MCF 10A (cell line): ENCODE data around the gene SND1. TPM values are rescaled to one million over a fixed set of nuclear protein-coding genes. Genes with fewer than 3 reads are reported as not detected.

Experiments
- BruUV-seq: library from RNA; stranded (reverse); fragments of 400-500 nt; replicated peaks from 2 replicates; lab custom pipeline; 2021; lab: Mats Ljungman, UMichigan
- CTCF ChIA-PET: fragments of 300-600 bp; sonication (Branson Sonifier 250); formaldehyde crosslinking; extraction: SDS; loops from one replicate; lab custom pipeline; 2021; ENCODE audit warnings: antibody characterized with exemption, inconsistent platforms; lab: Yijun Ruan, JAX
- POLR2A ChIA-PET: fragments of 300-600, 350-650 bp; sonication (Branson Sonifier 250); formaldehyde crosslinking; extraction: SDS; loops from one replicate; lab custom pipeline; 2020; ENCODE audit warnings: antibody characterized with exemption, inconsistent platforms; lab: Yijun Ruan, JAX
- DNase-seq: peaks from one replicate; pipeline ENCODE4 v3.0.0-alpha.2; 2018; ENCODE audit not compliant: unreplicated experiment
- H3K27ac Mint-ChIP-seq: one replicate; pipeline ENCODE4 v1.8.0; 2022; ENCODE audit warnings: mild to moderate bottlenecking, low read depth, mixed read lengths; ENCODE audit not compliant: unreplicated experiment
- H3K27me3 Mint-ChIP-seq: one replicate; pipeline ENCODE4 v1.8.0; 2022; ENCODE audit warnings: mixed read lengths; ENCODE audit not compliant: insufficient read depth, unreplicated experiment
- H3K36me3 Mint-ChIP-seq: one replicate; pipeline ENCODE4 v1.8.0; 2022; ENCODE audit warnings: mild to moderate bottlenecking, moderate library complexity, mixed read lengths; ENCODE audit not compliant: insufficient read depth, unreplicated experiment
- H3K4me1 Mint-ChIP-seq: one replicate; pipeline ENCODE4 v1.8.0; 2022; ENCODE audit warnings: mixed read lengths; ENCODE audit not compliant: insufficient read depth, unreplicated experiment
- H3K4me3 Mint-ChIP-seq: one replicate; pipeline ENCODE4 v1.8.0; 2022; ENCODE audit warnings: mild to moderate bottlenecking, moderate library complexity, mixed read lengths; ENCODE audit not compliant: unreplicated experiment
- H3K9me3 Mint-ChIP-seq: one replicate; pipeline ENCODE4 v1.8.0; 2022; ENCODE audit warnings: mixed read lengths; ENCODE audit not compliant: unreplicated experiment
- intact Hi-C: fragments of 100-400 bp; cut with micrococcal nuclease; formaldehyde crosslinking; loops from 2 replicates; pipeline ENCODE4 v1.14.1; 2022
- total RNA-seq: library from RNA; stranded (reverse); gene quantifications from 2 replicates; pipeline ENCODE4 v1.2.3, GENCODE V29; 2022
- TF ChIP-seq, protein P1 (sequence below): fragments of 200-600 bp; IDR thresholded peaks from one replicate; pipeline ENCODE4 v1.8.0; 2022; ENCODE audit warnings: antibody characterized with exemption, mild to moderate bottlenecking; ENCODE audit not compliant: unreplicated experiment

The SND1 gene
- total RNA-seq, 1 experiment from 2014 or later: 297 TPM

DNA sequence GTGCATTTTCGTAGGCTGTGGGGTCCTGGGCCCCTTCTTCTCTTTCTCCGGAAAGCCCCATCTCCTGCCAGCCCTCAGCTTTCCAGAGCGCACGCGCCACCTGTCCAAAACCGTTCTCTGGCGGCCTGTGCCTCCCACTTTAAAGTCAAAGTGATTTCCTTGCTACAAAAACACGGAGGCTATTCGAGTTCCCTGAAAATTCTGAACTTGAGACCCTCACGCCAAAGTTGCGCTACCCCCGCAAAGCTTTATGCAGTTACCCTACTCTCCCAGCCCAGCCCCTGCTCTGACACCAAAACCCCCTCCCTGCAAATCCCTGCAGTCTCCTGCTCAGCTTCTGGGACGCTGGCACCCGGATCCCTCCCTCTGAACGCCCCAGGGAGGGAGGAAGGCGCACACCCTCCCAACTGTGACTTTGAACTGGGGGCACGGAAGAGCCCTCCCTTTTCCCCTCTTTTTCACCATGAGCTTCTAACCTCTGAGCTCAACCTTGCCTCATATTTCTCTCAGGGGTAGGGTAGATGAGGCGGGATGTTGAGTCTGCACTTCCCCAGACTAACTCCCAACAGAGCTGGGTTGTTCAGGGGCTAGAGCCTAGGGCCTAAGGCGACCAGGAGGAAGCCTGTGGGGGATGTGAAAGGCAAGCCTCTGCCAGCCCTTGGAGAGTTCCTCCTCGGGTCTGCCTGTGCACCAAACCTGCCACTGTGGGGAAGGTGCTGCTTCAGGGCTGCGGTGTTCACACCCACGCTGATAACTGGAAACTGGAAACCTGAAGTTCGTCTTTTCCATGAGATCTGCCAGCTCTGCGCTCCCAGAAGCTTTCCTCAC is 31.4 kb upstream of the SND1 start:
- TF ChIP-seq, protein P1, sequence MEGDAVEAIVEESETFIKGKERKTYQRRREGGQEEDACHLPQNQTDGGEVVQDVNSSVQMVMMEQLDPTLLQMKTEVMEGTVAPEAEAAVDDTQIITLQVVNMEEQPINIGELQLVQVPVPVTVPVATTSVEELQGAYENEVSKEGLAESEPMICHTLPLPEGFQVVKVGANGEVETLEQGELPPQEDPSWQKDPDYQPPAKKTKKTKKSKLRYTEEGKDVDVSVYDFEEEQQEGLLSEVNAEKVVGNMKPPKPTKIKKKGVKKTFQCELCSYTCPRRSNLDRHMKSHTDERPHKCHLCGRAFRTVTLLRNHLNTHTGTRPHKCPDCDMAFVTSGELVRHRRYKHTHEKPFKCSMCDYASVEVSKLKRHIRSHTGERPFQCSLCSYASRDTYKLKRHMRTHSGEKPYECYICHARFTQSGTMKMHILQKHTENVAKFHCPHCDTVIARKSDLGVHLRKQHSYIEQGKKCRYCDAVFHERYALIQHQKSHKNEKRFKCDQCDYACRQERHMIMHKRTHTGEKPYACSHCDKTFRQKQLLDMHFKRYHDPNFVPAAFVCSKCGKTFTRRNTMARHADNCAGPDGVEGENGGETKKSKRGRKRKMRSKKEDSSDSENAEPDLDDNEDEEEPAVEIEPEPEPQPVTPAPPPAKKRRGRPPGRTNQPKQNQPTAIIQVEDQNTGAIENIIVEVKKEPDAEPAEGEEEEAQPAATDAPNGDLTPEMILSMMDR: no peak
- Mint-ChIP-seq H3K27ac (no peak overlapping the region), H3K9me3 (no peaks in the 10 kb centered on the region), H3K27me3 (peaks cover 96% of the 10 kb centered on the region), H3K4me1 (no peaks in the 10 kb centered on the region), H3K4me3 (no peak overlapping the region), H3K36me3 (no peaks in the 10 kb centered on the region)
- no TSS peak for BruUV-seq
- intact Hi-C loops: no loop called here
- DNase-seq: no peak
- ChIA-PET POLR2A (no interaction called here), CTCF (interaction anchor here (0.6 to 0.8 kb wide), 3 partner anchors 31 to 370 kb away, joined by 3 to 7 read pairs (median 6); no protein-coding TSS in a partner anchor)

DNA sequence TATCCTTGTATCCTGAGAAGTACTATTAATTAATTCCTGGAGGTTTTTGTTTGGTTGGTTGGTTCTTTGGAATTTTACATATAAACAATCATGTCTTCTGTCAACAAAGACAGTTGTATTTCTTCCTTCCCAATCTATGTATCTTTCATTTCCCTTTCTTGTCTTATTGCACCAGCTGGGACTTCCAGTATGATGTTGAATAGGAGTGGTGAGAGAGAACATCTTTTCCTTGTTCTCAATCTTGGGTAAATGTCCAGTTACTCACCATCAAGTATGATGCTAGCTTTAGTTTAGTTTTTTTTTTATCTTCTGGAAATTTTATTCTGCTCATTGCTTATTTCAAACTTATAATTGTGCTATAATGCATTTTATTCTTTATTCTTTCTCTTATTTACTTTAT is 26.7 kb upstream of the SND1 start:
- ChIA-PET POLR2A (interaction anchor here (0.8 kb wide), 1 partner anchor 80 kb away, joined by 3 read pairs; no protein-coding TSS in a partner anchor), CTCF (interaction anchor here (0.6 kb wide), 2 partner anchors 112 to 231 kb away, joined by 3 read pairs; no protein-coding TSS in a partner anchor)
- DNase-seq: no peak
- no peaks in the 10 kb centered on the region for H3K4me1 Mint-ChIP-seq
- H3K27ac Mint-ChIP-seq: no peak overlapping the region
- no peak overlapping the region for H3K4me3 Mint-ChIP-seq
- H3K27me3 Mint-ChIP-seq: peaks cover 62% of the 10 kb centered on the region
- H3K36me3 Mint-ChIP-seq: no peaks in the 10 kb centered on the region
- H3K9me3 Mint-ChIP-seq: no peaks in the 10 kb centered on the region
- TF ChIP-seq, protein P1: no peak
- BruUV-seq: no TSS peak
- intact Hi-C loops: no loop called here

DNA sequence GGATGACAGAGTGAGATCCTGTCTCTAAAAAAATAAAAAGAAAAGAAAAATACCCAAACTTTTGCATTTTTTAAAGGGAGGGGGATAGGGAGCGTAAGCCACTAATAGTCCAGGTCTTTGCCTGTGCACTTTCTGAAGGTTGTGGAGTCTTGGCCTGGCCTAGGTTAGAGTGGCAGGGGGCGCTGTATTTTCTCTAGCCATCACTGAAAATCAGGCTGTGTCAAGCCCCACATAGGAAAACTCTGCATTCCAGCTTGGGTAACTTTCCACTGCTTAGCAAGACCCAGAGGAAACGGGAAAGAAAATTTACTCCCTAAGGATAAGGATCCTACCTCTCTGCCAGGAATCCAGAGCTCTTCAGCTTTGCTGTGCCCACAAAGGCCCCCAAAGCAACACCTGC is 23.5 kb upstream of the SND1 start:
- intact Hi-C loops: no loop called here
- H3K27me3 Mint-ChIP-seq: peaks cover 31% of the 10 kb centered on the region
- TF ChIP-seq, protein P1: no peak
- H3K36me3 Mint-ChIP-seq: no peaks in the 10 kb centered on the region
- ChIA-PET POLR2A (no interaction called here), CTCF (interaction anchor here (0.6 kb wide), 1 partner anchor 31 kb away, joined by 4 read pairs; no protein-coding TSS in a partner anchor)
- H3K27ac Mint-ChIP-seq: no peak overlapping the region
- H3K9me3 Mint-ChIP-seq: no peaks in the 10 kb centered on the region
- no peaks in the 10 kb centered on the region for H3K4me1 Mint-ChIP-seq
- BruUV-seq: no TSS peak
- DNase-seq: no peak
- no peak overlapping the region for H3K4me3 Mint-ChIP-seq

DNA sequence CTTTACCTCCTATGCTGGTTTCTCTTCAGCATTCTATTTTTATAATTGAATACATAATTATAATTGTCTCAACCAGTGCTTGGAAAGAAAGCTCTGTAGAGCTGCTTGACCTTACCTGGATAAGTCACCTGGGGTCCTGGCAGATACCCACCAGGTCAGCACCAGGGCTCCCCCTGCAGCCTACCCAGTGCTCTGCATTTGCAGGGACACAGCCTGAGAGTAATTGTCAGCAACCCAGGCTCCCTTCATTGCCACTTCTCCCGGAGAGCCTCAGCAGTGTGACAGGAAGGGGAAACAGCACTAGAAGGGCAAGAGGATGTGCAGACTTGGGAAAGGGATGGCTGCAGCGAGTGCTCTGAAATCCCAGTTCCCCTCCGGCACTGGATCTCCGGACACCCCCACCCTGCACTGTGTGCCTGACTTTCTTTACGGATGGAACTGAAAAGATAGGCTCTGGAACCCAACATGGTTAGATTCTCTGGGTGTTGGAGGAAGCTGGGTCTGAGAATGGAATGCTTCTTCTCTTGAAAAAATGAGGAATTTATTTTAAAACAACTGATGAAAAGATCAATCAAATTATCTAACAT is 22.6 kb upstream of the SND1 start:
- DNase-seq: peak; percentile 35
- TF ChIP-seq, protein P1: peak; percentile 34
- Mint-ChIP-seq H3K4me1 (no peaks in the 10 kb centered on the region), H3K36me3 (no peaks in the 10 kb centered on the region), H3K27me3 (peaks cover 22% of the 10 kb centered on the region), H3K4me3 (no peak overlapping the region), H3K27ac (no peak overlapping the region), H3K9me3 (no peaks in the 10 kb centered on the region)
- POLR2A ChIA-PET: no interaction called here
- no TSS peak for BruUV-seq
- intact Hi-C loops: no loop called here
- CTCF ChIA-PET: interaction anchor here (0.6 to 0.7 kb wide), 2 partner anchors 341 to 580 kb away, joined by 3 read pairs; no protein-coding TSS in a partner anchor
